ENCODE data around the gene GEN1. TPM values are rescaled to one million over a fixed set of nuclear protein-coding genes. Genes with fewer than 3 reads are reported as not detected.

Gene GEN1
- polyA plus RNA-seq, 1 donor from 2014 or later = 9.4 TPM

GRCh38 chr2:17781482-17781881 lies 27.5 kb downstream of the GEN1 start:
- Histone ChIP-seq H4K20me1 (ENCODE audit: insufficient read depth) (no peaks in the 10 kb centered on the region), H3K27ac (ENCODE audit: low read length) (no peak overlapping the region), H2AFZ (ENCODE audit: low read depth, low read length) (no peak overlapping the region), H3K9me3 (ENCODE audit: low read length) (no peaks in the 10 kb centered on the region), H3K9me2 (ENCODE audit: insufficient read depth, low read length) (no peaks in the 10 kb centered on the region), H3K4me2 (ENCODE audit: low read length) (no peak overlapping the region), H3K36me3 (ENCODE audit: insufficient read depth, low read length) (no peaks in the 10 kb centered on the region), H3K9ac (ENCODE audit: low read length) (no peak overlapping the region), H3F3A (ENCODE audit: insufficient read depth, low read length, poor library complexity, severe bottlenecking) (no peaks in the 10 kb centered on the region), H3K27me3 (ENCODE audit: insufficient read depth, low read depth, low read length) (no peaks in the 10 kb centered on the region), H3K79me2 (replicated peaks; ENCODE audit: insufficient read depth, low read length) (no peaks in the 10 kb centered on the region), H3K4me3 (ENCODE audit: low read length) (no peak overlapping the region)
- no peak for TF ChIP-seq TAF1 (IDR thresholded peaks at IDR 0.05; ENCODE audit: low read depth)
- TF ChIP-seq EZH2 (IDR thresholded peaks at IDR 0.05; ENCODE audit: borderline replicate concordance, insufficient read depth, low read length, poor library complexity, severe bottlenecking) = no peak
- TF ChIP-seq, protein P1, sequence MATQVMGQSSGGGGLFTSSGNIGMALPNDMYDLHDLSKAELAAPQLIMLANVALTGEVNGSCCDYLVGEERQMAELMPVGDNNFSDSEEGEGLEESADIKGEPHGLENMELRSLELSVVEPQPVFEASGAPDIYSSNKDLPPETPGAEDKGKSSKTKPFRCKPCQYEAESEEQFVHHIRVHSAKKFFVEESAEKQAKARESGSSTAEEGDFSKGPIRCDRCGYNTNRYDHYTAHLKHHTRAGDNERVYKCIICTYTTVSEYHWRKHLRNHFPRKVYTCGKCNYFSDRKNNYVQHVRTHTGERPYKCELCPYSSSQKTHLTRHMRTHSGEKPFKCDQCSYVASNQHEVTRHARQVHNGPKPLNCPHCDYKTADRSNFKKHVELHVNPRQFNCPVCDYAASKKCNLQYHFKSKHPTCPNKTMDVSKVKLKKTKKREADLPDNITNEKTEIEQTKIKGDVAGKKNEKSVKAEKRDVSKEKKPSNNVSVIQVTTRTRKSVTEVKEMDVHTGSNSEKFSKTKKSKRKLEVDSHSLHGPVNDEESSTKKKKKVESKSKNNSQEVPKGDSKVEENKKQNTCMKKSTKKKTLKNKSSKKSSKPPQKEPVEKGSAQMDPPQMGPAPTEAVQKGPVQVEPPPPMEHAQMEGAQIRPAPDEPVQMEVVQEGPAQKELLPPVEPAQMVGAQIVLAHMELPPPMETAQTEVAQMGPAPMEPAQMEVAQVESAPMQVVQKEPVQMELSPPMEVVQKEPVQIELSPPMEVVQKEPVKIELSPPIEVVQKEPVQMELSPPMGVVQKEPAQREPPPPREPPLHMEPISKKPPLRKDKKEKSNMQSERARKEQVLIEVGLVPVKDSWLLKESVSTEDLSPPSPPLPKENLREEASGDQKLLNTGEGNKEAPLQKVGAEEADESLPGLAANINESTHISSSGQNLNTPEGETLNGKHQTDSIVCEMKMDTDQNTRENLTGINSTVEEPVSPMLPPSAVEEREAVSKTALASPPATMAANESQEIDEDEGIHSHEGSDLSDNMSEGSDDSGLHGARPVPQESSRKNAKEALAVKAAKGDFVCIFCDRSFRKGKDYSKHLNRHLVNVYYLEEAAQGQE (IDR thresholded peaks at IDR 0.05; ENCODE audit: borderline replicate concordance) = no peak
- no peak for TF ChIP-seq SMC3 (conservative IDR thresholded peaks at IDR 0.05; ENCODE audit: poor library complexity)
- TF ChIP-seq EP300 (conservative IDR thresholded peaks at IDR 0.05; ENCODE audit: poor library complexity, severe bottlenecking) = no peak
- no peak for TF ChIP-seq RAD21 (conservative IDR thresholded peaks at IDR 0.05)
- TF ChIP-seq POLR2AphosphoS5 (IDR thresholded peaks at IDR 0.05) = no peak
- TF ChIP-seq CTCF (IDR thresholded peaks at IDR 0.05; ENCODE audit: poor library complexity, severe bottlenecking) = no peak
- TF ChIP-seq MXI1 (conservative IDR thresholded peaks at IDR 0.05; ENCODE audit: poor library complexity, severe bottlenecking) = no peak

- Histone ChIP-seq H3K4me3 (ENCODE audit: low read length) (no peak overlapping the region), H3K9me2 (ENCODE audit: insufficient read depth, low read length) (no peaks in the 10 kb centered on the region), H3K79me2 (replicated peaks; ENCODE audit: insufficient read depth, low read length) (no peaks in the 10 kb centered on the region), H3F3A (ENCODE audit: insufficient read depth, low read length, poor library complexity, severe bottlenecking) (no peaks in the 10 kb centered on the region), H4K20me1 (ENCODE audit: insufficient read depth) (no peaks in the 10 kb centered on the region), H3K27me3 (ENCODE audit: insufficient read depth, low read depth, low read length) (no peaks in the 10 kb centered on the region), H3K36me3 (ENCODE audit: insufficient read depth, low read length) (no peaks in the 10 kb centered on the region), H2AFZ (ENCODE audit: low read depth, low read length) (no peak overlapping the region), H3K9me3 (ENCODE audit: low read length) (no peaks in the 10 kb centered on the region), H3K9ac (ENCODE audit: low read length) (no peak overlapping the region), H3K4me2 (ENCODE audit: low read length) (no peak overlapping the region), H3K27ac (ENCODE audit: low read length) (no peak overlapping the region)
- TF ChIP-seq MXI1 (conservative IDR thresholded peaks at IDR 0.05; ENCODE audit: poor library complexity, severe bottlenecking) = no peak
- TF ChIP-seq EZH2 (IDR thresholded peaks at IDR 0.05; ENCODE audit: borderline replicate concordance, insufficient read depth, low read length, poor library complexity, severe bottlenecking) = no peak
- TF ChIP-seq POLR2AphosphoS5 (IDR thresholded peaks at IDR 0.05) = no peak
- TF ChIP-seq TAF1 (IDR thresholded peaks at IDR 0.05; ENCODE audit: low read depth) = no peak
- TF ChIP-seq SMC3 (conservative IDR thresholded peaks at IDR 0.05; ENCODE audit: poor library complexity) = no peak
- no peak for TF ChIP-seq CTCF (IDR thresholded peaks at IDR 0.05; ENCODE audit: poor library complexity, severe bottlenecking)
- TF ChIP-seq RAD21 (conservative IDR thresholded peaks at IDR 0.05) = no peak
- TF ChIP-seq, protein P1 (IDR thresholded peaks at IDR 0.05; ENCODE audit: borderline replicate concordance) = no peak
- no peak for TF ChIP-seq EP300 (conservative IDR thresholded peaks at IDR 0.05; ENCODE audit: poor library complexity, severe bottlenecking)
These were observed 32.8 kb downstream of the GEN1 start for GRCh38 chr2:17786727-17787126.

Data from neural cell (in vitro differentiated cells).